RCC 7860 (cell line): Measurements from ENCODE around the gene BEND3.
"Not testable (repeated sequence)": the region's sequence is repeated elsewhere in the genome, so short reads cannot be mapped to it uniquely, and the experiment has no call there.

ENCODE experiments used
- DNase-seq: peaks from one replicate; pipeline ENCODE4 v3.0.0-alpha.2; 2015; ENCODE audit warnings: low spot score
- FAIRE-seq: peaks from 2 replicates; lab custom pipeline; 2012; peaks lifted over from hg19 to GRCh38; lab: Jason Lieb, UNC

The BEND3 gene

GRCh38 chr6:107047807-107048206 is 67.5 kb downstream of the BEND3 start:
- FAIRE-seq (no peak), DNase-seq (no peak)

GRCh38 chr6:107045826-107046675 is 69.3 kb downstream of the BEND3 start:
- FAIRE-seq (no peak), DNase-seq (no peak)

GRCh38 chr6:107033126-107033525 is 82.2 kb downstream of the BEND3 start:
- DNase-seq, result peak; percentile 31
- FAIRE-seq, result no peak

- no peak for DNase-seq
- no peak for FAIRE-seq
These were observed 83.3 kb downstream of the BEND3 start for GRCh38 chr6:107032051-107032450.

- DNase-seq (no peak), FAIRE-seq (no peak)
These were observed 85.2 kb downstream of the BEND3 start for GRCh38 chr6:107030151-107030550.

- no peak for FAIRE-seq
- DNase-seq, result no peak
These were observed 88.3 kb downstream of the BEND3 start for GRCh38 chr6:107026965-107027364.

GRCh38 chr6:107021446-107022185 is 93.7 kb downstream of the BEND3 start:
- no peak for DNase-seq
- no peak for FAIRE-seq

- no peak for FAIRE-seq
These were observed 95.1 kb downstream of the BEND3 start for GRCh38 chr6:107020239-107020638.

GRCh38 chr6:107019628-107020027 is 95.7 kb downstream of the BEND3 start:
- not testable (repeated sequence) for DNase-seq

More at GRCh38 chr6:107020239-107020638, 95.1 kb downstream of the BEND3 start:
- DNase-seq, result no peak

GRCh38 chr6:107019047-107019446 is 96.3 kb downstream of the BEND3 start:
- FAIRE-seq (no peak), DNase-seq (no peak)

More at GRCh38 chr6:107019628-107020027, 95.7 kb downstream of the BEND3 start:
- not testable (repeated sequence) for FAIRE-seq
